ENCODE data around the gene EOLA1. TPM values are rescaled to one million over a fixed set of nuclear protein-coding genes. Genes with fewer than 3 reads are reported as not detected.

EOLA1 gene
- total RNA-seq, 4 donors from 2014 or later: 12.3 to 30.7 (median 17.7) TPM

Other genes with a start within 250 kb of the EOLA1 start
- gene IDS, start 35.7 kb upstream of the EOLA1 start, total RNA-seq: 100 to 1,000 TPM in 1 of 4 donors, 10 to 100 TPM in 3; 52.5 to 137 (median 59.2) TPM
- not detected for gene HSFX3, start 8.9 kb downstream of the EOLA1 start, total RNA-seq
- gene MAGEA9B, start 46.4 kb downstream of the EOLA1 start, total RNA-seq: not detected
- gene HSFX2, start 54.3 kb downstream of the EOLA1 start, total RNA-seq: not detected
- 10 to 100 TPM in 2 of 4 donors, 1 to 10 TPM in 2; 2.2 to 26.8 (median 12.0) TPM for gene TMEM185A, start 90.8 kb downstream of the EOLA1 start, total RNA-seq
- not detected for gene MAGEA11, start 171.0 kb downstream of the EOLA1 start, total RNA-seq
- 1 to 10 TPM; 1.3 to 7.9 (median 1.8) TPM for gene HSFX1, start 233.1 kb downstream of the EOLA1 start, total RNA-seq
- not detected for gene MAGEA9, start 240.9 kb downstream of the EOLA1 start, total RNA-seq

All from transverse colon (tissue), 4 donors.